K562 (cell line): Measurements from ENCODE around the gene SOX12.

Experiments used
- CREB3 ChIP-seq: fragments of 450-650 bp; conservative IDR thresholded peaks from 2 replicates; pipeline ENCODE4 v1.6.1; 2016; ENCODE audit warnings: missing genetic modification characterization, low read depth, mild to moderate bottlenecking, missing compliant biosample characterization, moderate library complexity
- CTCF ChIP-seq, 3 experiments: IDR thresholded peaks in 2 of 3; conservative IDR thresholded peaks in 1 of 3; 2 replicates each; pipeline ENCODE4 v1.5.1; 2011 to 2012; ENCODE audit warnings: low read length in 3 of 3, mild to moderate bottlenecking in 3 of 3, control low read depth in 2 of 3, improper control_type of control experiment in 1 of 3, inconsistent platforms in 1 of 3, low read depth in 1 of 3, mixed read lengths in 1 of 3, moderate library complexity in 1 of 3; ENCODE audit not compliant: insufficient read depth in 2 of 3
- FOXP4 ChIP-seq: sonication (generic); formaldehyde crosslinking; IDR thresholded peaks from 2 replicates; pipeline ENCODE4 v1.8.0; 2022; ENCODE audit warnings: mild to moderate bottlenecking, missing genetic modification reagents, borderline replicate concordance
- GABPA ChIP-seq: fragments of 200-800 bp; sonication (Bioruptor generic); conservative IDR thresholded peaks from 2 replicates; pipeline ENCODE4 v1.6.1; 2016; ENCODE audit warnings: low read depth, missing genetic modification characterization, missing compliant biosample characterization
- POLR2A ChIP-seq: fragments of 450-650 bp; conservative IDR thresholded peaks from 2 replicates; pipeline ENCODE4 v1.6.1; 2016
- ZNF696 ChIP-seq: fragments of 250-450 bp; sonication (Bioruptor Pico); conservative IDR thresholded peaks from 2 replicates; pipeline ENCODE4 v1.4.0; 2020; ENCODE audit warnings: mild to moderate bottlenecking, moderate library complexity
- TF ChIP-seq, protein P1 (sequence below): fragments of 450-650 bp; formaldehyde crosslinking; IDR thresholded peaks from 2 replicates; pipeline ENCODE4 v1.4.0; 2022; ENCODE audit warnings: mild to moderate bottlenecking, moderate library complexity
- TF ChIP-seq, protein P2 (sequence below): fragments of 250-450 bp; sonication (Bioruptor Pico); IDR thresholded peaks from 2 replicates; pipeline ENCODE4 v1.5.0; 2020; ENCODE audit warnings: mild to moderate bottlenecking, borderline replicate concordance

DNA sequence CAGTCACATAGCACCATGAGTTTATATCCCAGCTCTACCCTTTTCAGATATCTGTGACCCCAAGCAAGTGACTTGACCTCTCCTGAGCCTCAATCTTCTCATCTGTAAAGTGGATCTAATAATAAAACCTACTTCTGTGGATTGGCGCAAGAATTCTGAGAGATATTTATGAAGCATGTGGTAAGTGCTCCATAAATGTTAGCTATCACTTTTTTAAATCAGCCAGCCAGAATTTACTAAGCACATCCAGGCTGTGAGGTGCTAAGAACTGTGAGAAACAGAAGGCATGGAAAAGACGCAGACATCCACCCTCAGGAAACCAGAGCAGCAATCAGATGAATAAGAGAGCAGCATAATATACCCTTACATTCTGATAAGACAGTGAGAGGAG lies 35.7 kb upstream of the SOX12 start:
- TF ChIP-seq, protein P1, sequence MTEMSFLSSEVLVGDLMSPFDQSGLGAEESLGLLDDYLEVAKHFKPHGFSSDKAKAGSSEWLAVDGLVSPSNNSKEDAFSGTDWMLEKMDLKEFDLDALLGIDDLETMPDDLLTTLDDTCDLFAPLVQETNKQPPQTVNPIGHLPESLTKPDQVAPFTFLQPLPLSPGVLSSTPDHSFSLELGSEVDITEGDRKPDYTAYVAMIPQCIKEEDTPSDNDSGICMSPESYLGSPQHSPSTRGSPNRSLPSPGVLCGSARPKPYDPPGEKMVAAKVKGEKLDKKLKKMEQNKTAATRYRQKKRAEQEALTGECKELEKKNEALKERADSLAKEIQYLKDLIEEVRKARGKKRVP (CRISPR knock-in tag), result no peak
- no peak for TF ChIP-seq CREB3 (tag)
- TF ChIP-seq FOXP4 (CRISPR knock-in tag), result no peak
- TF ChIP-seq, protein P2, sequence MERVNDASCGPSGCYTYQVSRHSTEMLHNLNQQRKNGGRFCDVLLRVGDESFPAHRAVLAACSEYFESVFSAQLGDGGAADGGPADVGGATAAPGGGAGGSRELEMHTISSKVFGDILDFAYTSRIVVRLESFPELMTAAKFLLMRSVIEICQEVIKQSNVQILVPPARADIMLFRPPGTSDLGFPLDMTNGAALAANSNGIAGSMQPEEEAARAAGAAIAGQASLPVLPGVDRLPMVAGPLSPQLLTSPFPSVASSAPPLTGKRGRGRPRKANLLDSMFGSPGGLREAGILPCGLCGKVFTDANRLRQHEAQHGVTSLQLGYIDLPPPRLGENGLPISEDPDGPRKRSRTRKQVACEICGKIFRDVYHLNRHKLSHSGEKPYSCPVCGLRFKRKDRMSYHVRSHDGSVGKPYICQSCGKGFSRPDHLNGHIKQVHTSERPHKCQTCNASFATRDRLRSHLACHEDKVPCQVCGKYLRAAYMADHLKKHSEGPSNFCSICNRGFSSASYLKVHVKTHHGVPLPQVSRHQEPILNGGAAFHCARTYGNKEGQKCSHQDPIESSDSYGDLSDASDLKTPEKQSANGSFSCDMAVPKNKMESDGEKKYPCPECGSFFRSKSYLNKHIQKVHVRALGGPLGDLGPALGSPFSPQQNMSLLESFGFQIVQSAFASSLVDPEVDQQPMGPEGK (CRISPR knock-in tag), result no peak
- TF ChIP-seq CTCF (IDR thresholded peaks at IDR 0.05 in 2 of 3, conservative IDR thresholded peaks at IDR 0.05 in 1 of 3; ENCODE audit: insufficient read depth in 2 of 3, low read depth in 1 of 3, low read length in 3 of 3), result no peak
- no peak for TF ChIP-seq POLR2A
- TF ChIP-seq ZNF696 (CRISPR knock-in tag), result no peak
- no peak for TF ChIP-seq GABPA (tag)
